Activated T-cell treated with anti-CD3 and anti-CD28 coated beads for 48 hours (primary cell): Measurements from ENCODE around the gene IFNGR2.
"Not testable (repeated sequence)": the region's sequence is repeated elsewhere in the genome, so short reads cannot be mapped to it uniquely, and the experiment has no call there.

ENCODE experiments used
- DNase-seq: peaks from one replicate; pipeline ENCODE4 v3.0.0-alpha.2; 2020; ENCODE audit warnings: low read depth

IFNGR2 gene, protein sequence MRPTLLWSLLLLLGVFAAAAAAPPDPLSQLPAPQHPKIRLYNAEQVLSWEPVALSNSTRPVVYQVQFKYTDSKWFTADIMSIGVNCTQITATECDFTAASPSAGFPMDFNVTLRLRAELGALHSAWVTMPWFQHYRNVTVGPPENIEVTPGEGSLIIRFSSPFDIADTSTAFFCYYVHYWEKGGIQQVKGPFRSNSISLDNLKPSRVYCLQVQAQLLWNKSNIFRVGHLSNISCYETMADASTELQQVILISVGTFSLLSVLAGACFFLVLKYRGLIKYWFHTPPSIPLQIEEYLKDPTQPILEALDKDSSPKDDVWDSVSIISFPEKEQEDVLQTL

DNA sequence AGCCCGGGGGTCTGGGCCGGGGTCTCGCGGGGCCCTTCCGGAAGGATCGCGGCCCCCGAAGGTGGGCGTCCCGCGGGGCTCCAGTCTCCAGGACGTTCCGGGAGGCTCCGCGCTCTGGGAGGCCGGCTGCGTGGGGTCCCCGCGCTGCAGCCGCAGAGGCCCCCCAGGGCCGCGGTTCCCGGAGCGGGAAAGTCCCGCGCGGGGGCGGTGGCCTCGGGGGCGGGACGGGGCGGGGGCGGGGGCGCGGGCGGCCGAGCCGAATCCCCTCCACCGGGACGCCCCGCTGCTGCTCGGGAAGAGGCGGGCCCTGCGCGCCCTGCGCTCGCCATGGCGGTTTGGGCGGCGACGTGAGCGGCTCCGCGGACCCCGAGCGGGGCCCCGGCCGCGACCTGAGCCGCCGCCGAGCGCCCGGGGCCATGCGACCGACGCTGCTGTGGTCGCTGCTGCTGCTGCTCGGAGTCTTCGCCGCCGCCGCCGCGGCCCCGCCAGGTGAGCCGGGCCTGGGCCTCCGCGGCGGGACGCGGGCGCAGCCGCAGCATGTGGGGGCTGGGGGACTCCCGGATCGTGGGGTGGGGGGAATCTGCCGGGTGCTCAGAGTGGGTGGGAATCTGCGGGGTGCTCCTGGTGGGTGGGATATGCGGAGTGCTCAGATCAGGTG, at the start of gene IFNGR2:
Gene IFNGR2, plus strand, starts transcription at position 286 of the 658 bp plus-strand sequence. Its CDS starts 131 bp downstream, at position 417.
- no peak for DNase-seq

GRCh38 chr21:33355355-33355754, 47.9 kb upstream of the IFNGR2 start:
- no peak for DNase-seq

DNA sequence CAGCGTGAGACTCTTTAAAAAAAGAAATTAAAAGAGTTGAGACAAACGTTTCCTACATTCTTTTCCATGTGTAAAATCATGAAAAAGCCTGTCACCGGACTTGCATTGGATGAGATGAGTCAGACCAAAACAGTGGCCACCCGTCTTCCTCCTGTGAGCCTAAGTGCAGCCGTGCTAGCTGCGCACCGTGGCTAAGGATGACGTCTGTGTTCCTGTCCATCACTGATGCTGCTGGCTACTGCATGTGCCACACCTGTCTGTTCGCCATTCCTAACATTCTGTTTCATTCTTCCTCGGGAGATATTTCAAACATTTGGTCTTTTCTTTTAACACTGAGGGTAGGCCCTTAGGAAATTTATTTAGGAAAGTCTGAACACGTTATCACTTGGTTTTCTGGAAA, 47.2 kb upstream of the IFNGR2 start:
- DNase-seq: no peak

DNA sequence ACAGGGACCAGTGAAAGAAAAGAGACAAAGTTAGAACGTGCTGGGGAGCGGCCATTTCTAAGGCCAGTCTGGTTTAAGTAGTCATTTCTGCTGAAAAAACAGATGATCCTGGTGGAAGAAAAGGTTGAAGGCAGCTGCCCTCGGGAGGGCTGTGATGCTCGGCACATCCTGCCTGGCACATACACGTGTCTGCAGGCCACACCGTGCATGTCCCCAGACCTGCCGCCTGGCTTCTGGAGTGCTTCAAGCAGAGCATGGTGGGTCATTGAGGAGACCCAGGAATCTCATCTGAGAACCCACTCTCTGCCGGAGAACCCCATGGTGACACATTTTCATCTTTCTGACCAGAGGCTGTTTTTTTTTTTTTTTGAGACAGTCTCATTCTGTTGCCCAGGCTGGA, 46.0 kb upstream of the IFNGR2 start:
- no peak for DNase-seq

- DNase-seq: no peak
Observed at GRCh38 chr21:33359446-33359845, 43.8 kb upstream of the IFNGR2 start.

GRCh38 chr21:33360281-33360680, 42.9 kb upstream of the IFNGR2 start:
- DNase-seq: no peak

DNA sequence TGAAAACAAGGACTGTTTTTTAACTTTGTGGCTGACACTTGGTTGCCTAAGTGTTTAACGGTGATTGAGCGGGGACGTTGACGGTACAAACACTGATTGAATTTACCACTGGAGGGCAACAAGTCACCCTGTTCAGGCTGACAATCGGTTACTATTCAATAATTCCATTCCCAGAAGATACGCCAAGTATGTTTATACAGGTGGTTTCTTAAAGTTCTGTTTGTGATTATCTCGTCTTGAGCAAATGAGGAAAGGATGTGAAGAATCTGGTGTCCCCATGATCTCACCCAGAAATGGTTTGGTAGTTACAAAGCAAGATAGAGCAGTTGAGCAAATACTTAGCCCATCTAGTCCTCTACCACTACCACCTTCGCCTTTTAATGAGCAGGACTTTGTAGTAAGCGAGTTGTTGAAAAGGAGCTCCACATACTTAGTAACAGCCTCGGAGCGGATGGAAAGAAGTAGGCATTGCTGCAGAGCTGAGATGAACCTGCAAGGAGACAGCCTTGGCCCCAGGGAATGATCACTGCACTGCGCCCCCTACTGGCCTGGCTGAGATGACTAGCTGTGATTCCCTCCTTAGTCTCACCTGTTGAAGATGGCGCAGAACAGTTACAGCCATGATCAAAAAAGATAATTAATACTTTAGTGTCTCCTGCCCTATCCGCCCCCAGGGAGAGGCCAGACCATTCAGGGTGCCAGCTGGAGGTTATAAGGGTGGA, 42.2 kb upstream of the IFNGR2 start:
- peak; percentile 82 for DNase-seq

GRCh38 chr21:33362044-33362555, 41.1 kb upstream of the IFNGR2 start:
- DNase-seq: no peak

DNA sequence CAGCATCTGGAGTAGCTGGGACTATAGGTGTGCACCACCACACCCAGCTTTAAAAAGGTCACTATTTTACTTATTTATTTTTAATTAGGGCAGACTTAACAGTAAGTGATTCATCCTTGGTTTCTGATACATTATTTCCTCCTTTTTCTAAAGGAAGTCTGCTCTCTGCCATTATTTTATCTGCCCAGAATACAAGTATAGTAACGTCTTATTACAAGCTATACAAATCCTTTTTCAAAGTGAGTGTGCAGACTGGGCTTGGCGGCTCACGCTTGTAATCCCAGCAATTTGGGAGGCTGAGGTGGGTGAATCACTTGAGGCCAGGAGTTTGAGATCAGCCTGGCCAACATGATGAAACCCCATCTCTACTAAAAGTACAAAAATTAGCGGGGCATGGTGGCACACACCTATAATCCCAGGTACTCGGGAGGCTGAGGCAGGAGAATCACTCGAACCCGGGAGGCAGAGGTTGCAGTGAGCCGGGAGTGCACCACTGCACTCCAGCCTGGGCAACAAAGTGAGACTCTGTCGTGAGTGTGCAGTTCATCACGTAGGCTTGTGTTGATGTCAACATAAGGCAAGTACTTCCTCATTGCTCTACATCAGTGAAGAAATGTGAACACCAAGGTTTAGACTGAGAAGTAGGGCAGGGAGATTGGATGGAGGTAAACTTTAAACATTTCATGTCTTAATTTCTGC, 39.2 kb upstream of the IFNGR2 start:
- DNase-seq: not testable (repeated sequence)

DNA sequence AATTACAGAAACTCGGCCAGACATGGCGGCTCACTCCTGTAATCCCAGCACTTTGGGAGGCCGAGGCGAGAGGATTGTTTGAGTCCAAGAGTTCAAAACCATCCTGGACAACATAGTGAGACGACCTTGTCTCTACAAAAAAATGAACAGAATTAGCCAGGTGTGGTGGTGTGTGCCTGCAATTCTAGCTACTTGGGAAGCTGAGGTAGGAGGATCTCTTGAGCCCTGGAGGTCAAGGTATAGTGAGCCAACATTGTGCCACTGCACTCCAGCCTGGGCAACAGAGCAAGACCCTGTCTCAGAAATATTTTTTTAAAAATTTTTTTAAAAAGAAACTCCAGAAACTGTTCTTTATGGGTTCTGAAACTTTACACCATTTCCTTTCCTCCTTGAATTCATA, 38.4 kb upstream of the IFNGR2 start:
- no peak for DNase-seq

- DNase-seq: no peak
Observed at GRCh38 chr21:33367309-33367973, 35.8 kb upstream of the IFNGR2 start.

DNA sequence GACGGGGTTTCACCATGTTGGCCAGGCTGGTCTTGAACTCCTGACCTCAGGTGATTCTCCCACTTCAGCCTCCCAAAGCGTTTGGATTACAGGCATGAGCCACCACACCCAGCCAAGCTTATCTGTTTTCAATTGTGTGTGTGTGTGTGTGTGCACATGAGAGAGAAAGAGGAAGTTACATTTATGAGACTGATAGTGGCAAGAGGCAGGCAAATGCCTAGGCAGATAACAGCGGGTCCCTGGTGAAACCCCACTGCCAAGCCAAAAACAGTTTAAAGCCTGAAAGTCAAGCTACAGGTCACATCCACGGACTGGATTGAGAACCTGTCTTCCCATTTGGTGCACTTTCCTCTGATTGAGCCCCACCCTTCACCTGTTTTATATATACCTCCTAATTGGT, 35.1 kb upstream of the IFNGR2 start:
- DNase-seq: no peak

- no peak for DNase-seq
Observed at GRCh38 chr21:33368576-33368975, 34.6 kb upstream of the IFNGR2 start.

DNA sequence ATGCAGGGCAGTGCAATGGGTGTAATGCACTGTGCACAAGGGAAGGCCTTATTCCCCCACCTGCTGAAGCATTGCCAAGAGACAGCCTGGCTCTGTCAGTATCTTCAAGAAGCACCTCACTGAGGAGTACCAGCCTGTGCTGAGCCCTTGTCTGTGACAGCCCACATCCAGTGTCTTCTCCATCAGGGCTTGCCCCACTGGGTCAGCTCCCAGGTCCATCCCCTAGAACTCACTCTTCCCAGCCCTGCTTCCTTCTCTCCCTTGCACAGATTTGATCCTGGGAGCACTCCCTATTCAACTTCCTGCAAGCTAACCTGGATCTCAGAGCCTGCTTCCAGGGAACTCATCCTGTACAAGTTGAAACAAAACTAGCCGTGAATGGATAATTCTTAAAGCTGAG, 33.6 kb upstream of the IFNGR2 start:
- DNase-seq: no peak

DNA sequence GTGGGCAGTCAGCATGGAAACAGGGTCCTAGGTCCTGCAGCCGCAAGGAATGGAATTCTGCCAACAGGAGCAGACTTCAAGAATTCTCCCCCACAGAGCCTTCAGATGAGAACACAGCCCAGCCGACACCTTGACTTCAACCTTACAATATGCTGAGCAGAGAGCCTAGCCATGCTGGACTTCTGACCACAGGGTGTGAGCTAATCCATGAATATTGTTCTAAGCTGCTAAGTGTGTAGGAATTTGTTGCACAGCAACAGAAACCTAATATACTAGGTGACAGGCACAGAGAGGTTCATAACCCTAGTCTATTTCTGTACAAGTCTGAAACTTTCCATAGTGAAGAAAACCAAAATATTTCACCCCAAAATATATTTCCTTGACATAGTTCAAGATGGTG, 32.9 kb upstream of the IFNGR2 start:
- no peak for DNase-seq

GRCh38 chr21:33371366-33371765, 31.8 kb upstream of the IFNGR2 start:
- DNase-seq: no peak

DNA sequence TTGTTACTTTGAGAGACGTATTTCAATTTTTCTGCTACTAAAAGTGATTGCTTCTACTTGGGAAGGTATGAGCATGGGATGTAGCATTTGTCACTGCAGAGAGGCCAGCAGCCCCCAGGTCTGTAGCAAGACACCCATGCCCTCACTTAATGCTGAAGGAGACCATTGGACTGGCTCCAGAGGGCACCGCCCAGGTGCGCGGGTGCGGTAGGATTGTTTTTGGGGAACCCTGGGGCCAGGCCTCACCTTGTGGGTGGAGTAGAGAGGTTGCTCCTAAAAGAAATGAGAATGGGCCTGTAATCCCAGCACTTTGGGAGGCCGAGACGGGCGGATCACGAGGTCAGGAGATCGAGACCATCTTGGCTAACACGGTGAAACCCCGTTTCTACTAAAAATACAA, 30.6 kb upstream of the IFNGR2 start:
- no peak for DNase-seq

- no peak for DNase-seq
Observed at GRCh38 chr21:33373451-33373850, 29.8 kb upstream of the IFNGR2 start.

- no peak for DNase-seq
Observed at GRCh38 chr21:33374080-33374449, 29.1 kb upstream of the IFNGR2 start.

DNA sequence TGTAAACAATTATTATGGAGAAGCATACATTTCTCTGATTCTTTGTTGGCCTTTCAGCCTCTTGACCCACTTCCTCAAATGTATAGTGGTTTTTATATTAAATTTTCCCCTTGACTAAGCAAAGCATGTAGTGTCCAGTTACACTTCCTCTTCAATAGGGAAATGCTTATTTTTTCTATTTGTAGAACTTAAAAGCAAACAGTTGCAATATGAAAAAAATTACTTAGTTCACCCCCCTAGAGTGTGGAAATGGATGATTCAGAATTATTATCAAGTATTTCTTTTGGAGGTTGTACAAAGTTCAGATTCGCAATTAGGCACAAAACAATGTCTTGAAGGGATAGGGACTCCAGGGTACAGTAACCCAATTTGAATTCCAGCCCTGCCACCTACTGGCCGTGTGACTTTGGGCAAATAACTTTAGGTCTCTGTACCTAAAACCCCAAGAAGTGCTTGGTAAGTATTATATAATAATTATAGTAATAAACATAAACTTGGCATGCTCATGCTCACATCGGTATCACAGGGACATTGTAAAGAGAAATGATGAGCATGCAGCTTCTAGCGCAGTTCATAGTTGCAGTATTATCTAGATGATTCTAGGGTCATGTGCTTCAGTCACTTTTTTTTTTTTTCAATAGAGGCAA, 28.6 kb upstream of the IFNGR2 start:
- no peak for DNase-seq

DNA sequence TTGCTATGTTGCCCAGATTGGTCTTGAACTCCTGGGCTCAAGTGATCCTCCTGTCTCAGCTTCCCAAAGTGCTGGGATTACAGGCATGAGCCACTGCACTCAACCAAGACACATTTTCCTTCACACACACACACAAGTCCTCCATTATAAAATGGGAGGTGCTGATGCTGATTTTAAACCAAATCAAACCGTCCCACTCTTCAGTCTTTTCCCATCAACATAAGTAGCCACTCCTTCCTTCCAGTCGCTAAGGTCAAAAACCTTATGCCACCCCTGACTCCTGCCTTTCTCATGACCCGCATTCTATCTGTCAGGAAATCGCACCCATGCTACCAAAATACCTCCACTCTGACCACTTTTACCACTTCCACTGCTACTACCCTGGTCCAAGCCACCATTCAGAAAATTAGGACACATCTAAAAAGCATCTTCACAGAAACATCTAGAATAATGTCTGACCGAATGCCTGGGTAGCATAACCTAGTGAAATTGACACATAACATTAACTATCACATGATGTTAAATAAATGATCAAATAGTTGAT, 28.0 kb upstream of the IFNGR2 start:
- no peak for DNase-seq
